Sigmoid colon (tissue), 4 donors: Measurements from ENCODE around the gene RPLP2.

Experiments used
- CTCF ChIP-seq, 4 experiments: fragments of 450-650 bp in 3 of 4; fragments of 200-600 bp in 1 of 4; IDR thresholded peaks; one replicate each; pipeline ENCODE4 v1.5.1; 2016 to 2019; ENCODE audit warnings: antibody characterized with exemption in 4 of 4, mild to moderate bottlenecking in 3 of 4, moderate library complexity in 2 of 4
- POLR2AphosphoS5 ChIP-seq, 4 donors: sonication (generic); formaldehyde crosslinking; IDR thresholded peaks; one replicate each; pipeline ENCODE4 v1.6.1; 2017; ENCODE audit warnings: antibody characterized with exemption in 4 of 4

GRCh38 chr11:825366-826226, 15.8 kb downstream of the RPLP2 start:
- TF ChIP-seq CTCF (IDR thresholded peaks at IDR 0.05) (no peak), POLR2AphosphoS5 (IDR thresholded peaks at IDR 0.05) (no peak)
